ENCODE data around the gene PAX6. TPM values are rescaled to one million over a fixed set of nuclear protein-coding genes. Genes with fewer than 3 reads are reported as not detected.

PAX6 gene
- total RNA-seq = 1 to 10 TPM; 1.1 to 1.6 TPM

DNA sequence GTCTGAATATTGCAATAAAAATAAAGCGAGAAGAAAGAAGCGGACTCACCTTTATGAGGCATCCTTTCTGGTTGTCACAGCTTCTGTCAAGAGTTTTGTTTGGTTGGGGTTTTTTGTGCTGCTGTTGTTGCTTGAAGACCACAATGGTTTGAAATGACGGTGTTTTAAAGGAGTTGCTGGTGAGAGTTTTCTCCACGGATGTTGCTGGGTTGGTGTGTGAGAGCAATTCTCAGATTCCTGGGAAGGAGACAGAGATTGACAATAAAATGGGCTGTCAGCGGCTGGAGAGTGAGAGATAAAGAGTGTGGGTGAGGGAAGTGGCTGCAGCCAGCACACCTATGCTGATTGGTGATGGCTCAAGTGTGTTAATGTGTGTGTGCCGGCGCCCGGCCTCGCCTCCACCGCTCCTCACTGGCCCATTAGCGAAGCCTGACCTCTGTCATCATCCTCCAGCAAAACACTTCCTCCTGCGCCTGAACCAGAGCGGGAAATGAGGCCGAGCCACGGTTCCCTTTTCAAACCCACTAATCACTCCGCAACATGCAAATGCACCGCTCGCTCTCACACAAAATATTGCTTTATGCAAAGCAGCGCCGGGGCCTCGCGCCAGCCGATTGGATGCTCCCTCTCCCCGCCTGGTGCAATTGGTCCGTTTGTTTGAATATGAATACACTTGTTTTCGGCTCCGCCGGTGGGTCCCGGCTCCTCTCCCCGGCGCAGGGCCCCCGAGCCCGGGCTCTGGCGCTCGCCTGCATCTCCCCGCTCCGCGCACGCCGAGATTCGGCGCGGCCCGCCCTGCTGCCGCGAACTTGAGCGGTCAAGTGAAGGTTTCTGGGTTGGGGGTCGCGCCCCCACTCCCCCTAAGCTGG lies at the start of gene PAX6:
TSS of gene PAX6 (minus strand) at position 544 of the 869 bp plus-strand sequence. CDS start 4,911 bp downstream, outside the sequence.
- H3K27me3 ChIP-seq = peaks cover 97% of the 10 kb centered on the region
- H3K36me3 ChIP-seq = no peaks in the 10 kb centered on the region
- no peak for DNase-seq
- no peak within 1 kb of the TSS for H3K27ac ChIP-seq
- peak within 1 kb of the TSS; percentile 16 for H3K4me3 ChIP-seq
- intact Hi-C loops (cut with DNase I) = no loop called here
- no peak within 1 kb of the TSS for H3K9ac ChIP-seq (ENCODE audit: low read depth in 2 of 2, low read length in 2 of 2)
- TF ChIP-seq, protein P1, sequence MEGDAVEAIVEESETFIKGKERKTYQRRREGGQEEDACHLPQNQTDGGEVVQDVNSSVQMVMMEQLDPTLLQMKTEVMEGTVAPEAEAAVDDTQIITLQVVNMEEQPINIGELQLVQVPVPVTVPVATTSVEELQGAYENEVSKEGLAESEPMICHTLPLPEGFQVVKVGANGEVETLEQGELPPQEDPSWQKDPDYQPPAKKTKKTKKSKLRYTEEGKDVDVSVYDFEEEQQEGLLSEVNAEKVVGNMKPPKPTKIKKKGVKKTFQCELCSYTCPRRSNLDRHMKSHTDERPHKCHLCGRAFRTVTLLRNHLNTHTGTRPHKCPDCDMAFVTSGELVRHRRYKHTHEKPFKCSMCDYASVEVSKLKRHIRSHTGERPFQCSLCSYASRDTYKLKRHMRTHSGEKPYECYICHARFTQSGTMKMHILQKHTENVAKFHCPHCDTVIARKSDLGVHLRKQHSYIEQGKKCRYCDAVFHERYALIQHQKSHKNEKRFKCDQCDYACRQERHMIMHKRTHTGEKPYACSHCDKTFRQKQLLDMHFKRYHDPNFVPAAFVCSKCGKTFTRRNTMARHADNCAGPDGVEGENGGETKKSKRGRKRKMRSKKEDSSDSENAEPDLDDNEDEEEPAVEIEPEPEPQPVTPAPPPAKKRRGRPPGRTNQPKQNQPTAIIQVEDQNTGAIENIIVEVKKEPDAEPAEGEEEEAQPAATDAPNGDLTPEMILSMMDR (IDR thresholded peaks at IDR 0.05) = no peak
- H3K9me3 ChIP-seq = no peaks in the 10 kb centered on the region
- H3K4me1 ChIP-seq = peaks cover 32% of the 10 kb centered on the region

DNA sequence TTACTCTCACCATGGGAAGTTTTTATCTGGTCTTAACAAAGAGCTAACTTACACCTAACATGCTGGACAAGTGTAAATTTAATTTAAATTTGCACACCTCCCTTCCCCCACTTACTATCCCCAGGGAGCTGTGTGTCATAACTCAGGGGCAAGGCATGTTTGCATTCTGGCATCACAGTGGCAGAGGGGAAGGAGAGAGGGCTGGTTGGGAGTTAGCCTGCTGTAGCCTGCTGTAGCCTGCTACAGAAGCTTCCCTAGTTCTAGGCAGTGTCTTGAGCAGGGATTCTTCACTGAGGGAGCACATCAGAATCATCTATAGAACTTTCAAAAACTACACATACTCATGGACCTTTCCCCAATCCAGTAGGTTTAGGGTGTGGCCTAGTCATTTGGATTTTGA lies 49.3 kb upstream of the PAX6 start:
- intact Hi-C loops (cut with DNase I) = no loop called here
- Histone ChIP-seq H3K4me3 (no peak overlapping the region), H3K4me1 (no peaks in the 10 kb centered on the region), H3K9me3 (no peaks in the 10 kb centered on the region), H3K36me3 (no peaks in the 10 kb centered on the region), H3K27me3 (no peaks in the 10 kb centered on the region), H3K27ac (no peak overlapping the region), H3K9ac (ENCODE audit: low read depth in 2 of 2, low read length in 2 of 2) (no peak overlapping the region)
- DNase-seq = no peak
- TF ChIP-seq, protein P1 (IDR thresholded peaks at IDR 0.05) = no peak

DNA sequence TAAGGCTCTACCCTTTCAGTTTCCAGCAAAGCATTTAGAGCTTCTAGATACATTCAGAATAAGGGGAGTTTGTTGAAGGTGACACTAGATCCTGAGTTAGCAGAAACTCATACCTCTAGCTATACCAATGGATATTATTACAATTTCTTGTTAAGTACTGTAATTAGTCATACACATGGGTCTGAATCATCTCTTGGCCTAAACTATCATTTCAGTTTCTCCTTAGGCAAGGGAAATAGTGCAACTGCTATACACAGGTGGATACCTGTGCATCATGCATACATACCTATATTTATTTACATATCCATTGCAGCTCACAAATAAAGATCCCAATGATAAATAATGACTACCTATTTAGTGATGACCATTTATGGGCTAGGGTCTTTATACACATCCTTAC lies 45.1 kb upstream of the PAX6 start:
- H3K27ac ChIP-seq = no peak overlapping the region
- peaks cover 4% of the 10 kb centered on the region for H3K27me3 ChIP-seq
- no peak overlapping the region for H3K9ac ChIP-seq (ENCODE audit: low read depth in 2 of 2, low read length in 2 of 2)
- TF ChIP-seq, protein P1 (IDR thresholded peaks at IDR 0.05) = no peak
- H3K9me3 ChIP-seq = no peaks in the 10 kb centered on the region
- no peak overlapping the region for H3K4me3 ChIP-seq
- DNase-seq = no peak
- no peaks in the 10 kb centered on the region for H3K4me1 ChIP-seq
- no peaks in the 10 kb centered on the region for H3K36me3 ChIP-seq
- intact Hi-C loops (cut with DNase I) = no loop called here

DNA sequence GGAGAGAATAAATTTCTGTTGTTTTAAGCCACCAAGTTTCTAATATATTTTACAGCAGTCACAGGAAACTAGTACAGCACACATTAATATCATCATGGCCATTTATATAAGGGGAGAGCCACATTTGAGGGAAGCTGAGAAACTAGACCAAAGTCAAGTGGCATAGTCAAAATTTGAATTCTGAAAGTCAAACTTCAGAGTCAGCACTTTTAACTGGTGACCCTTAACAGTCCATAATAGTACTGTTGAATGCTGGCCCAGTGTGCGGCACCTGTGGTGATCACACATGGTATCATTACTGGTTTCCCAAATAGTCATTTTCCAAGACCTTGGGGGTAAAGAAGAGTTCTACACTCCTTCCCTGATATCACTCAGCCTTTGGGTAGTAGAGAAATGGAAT lies 44.3 kb upstream of the PAX6 start:
- Histone ChIP-seq H3K4me3 (no peak overlapping the region), H3K9ac (ENCODE audit: low read depth in 2 of 2, low read length in 2 of 2) (no peak overlapping the region), H3K36me3 (no peaks in the 10 kb centered on the region), H3K27ac (no peak overlapping the region), H3K4me1 (no peaks in the 10 kb centered on the region), H3K9me3 (no peaks in the 10 kb centered on the region), H3K27me3 (peaks cover 4% of the 10 kb centered on the region)
- DNase-seq = no peak
- TF ChIP-seq, protein P1 (IDR thresholded peaks at IDR 0.05) = no peak
- intact Hi-C loops (cut with DNase I) = no loop called here

DNA sequence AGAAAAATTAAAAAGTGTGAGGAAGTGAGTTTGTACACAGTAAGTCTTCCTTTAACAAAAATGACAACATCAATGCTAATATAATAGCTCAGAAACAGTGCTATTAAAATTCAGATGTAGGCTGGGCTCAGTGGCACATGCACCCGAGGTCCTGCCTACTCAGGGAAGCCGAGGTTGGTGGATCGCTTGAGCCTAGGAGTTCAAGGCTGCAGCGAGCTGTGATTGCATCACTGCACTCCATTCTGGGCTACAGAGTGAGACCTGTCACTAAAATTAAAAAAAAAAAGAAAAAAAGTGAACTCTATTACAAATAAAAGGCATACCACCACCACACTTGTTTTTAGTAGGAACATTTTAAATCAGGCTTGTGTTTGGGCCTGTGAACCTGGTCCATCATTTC lies 39.2 kb upstream of the PAX6 start:
- no peak for DNase-seq
- H3K27ac ChIP-seq = no peak overlapping the region
- TF ChIP-seq, protein P1 (IDR thresholded peaks at IDR 0.05) = no peak
- no peaks in the 10 kb centered on the region for H3K9me3 ChIP-seq
- intact Hi-C loops (cut with DNase I) = no loop called here
- H3K27me3 ChIP-seq = peaks cover 4% of the 10 kb centered on the region
- H3K4me1 ChIP-seq = no peaks in the 10 kb centered on the region
- H3K36me3 ChIP-seq = no peaks in the 10 kb centered on the region
- no peak overlapping the region for H3K9ac ChIP-seq (ENCODE audit: low read depth in 2 of 2, low read length in 2 of 2)
- no peak overlapping the region for H3K4me3 ChIP-seq
